HEK293T (cell line): ENCODE measurements around the gene DNAJC7.

ENCODE experiments used
- FOXK2 ChIP-seq: fragments of 450-650 bp; IDR thresholded peaks from 2 replicates; pipeline ENCODE4 v1.6.1; 2016; ENCODE audit warnings: mild to moderate bottlenecking
- HDGF ChIP-seq: fragments of 450-650 bp; IDR thresholded peaks from 2 replicates; pipeline ENCODE4 v1.6.1; 2017; ENCODE audit warnings: antibody characterized with exemption, borderline replicate concordance

GRCh38 chr17:42049834-42050392, 32.7 kb upstream of the DNAJC7 start:
- no peak for TF ChIP-seq FOXK2
- TF ChIP-seq HDGF = no peak
